Measurements from ENCODE around the gene TMEM151B. TPM values are rescaled to one million over a fixed set of nuclear protein-coding genes. Genes with fewer than 3 reads are reported as not detected.

The TMEM151B gene
- total and polyA plus RNA-seq, 9 of the 15 experiments (the other 6 are each of a cell fraction or from before 2014, with no cell fraction given), result not detected

- TF ChIP-seq BCLAF1 (IDR thresholded peaks at IDR 0.05; ENCODE audit: borderline replicate concordance in 1 of 2, control insufficient read depth in 1 of 2, low read depth in 2 of 2, low read length in 1 of 2) (no peak; a peak in 1 of 4 replicates), RFX7 (CRISPR knock-in tag; IDR thresholded peaks at IDR 0.05) (no peak), RBM15 (IDR thresholded peaks at IDR 0.05; ENCODE audit: insufficient read depth, low read length) (no peak), TEAD2 (tag; IDR thresholded peaks at IDR 0.05) (no peak), DACH1 (IDR thresholded peaks at IDR 0.05; ENCODE audit: partially characterized antibody) (peak; percentile 10), KLF10 (CRISPR knock-in tag; IDR thresholded peaks at IDR 0.05) (no peak), ZNF644 (tag; IDR thresholded peaks at IDR 0.05; ENCODE audit: low read depth) (no peak), RBFOX2 (IDR thresholded peaks at IDR 0.05; ENCODE audit: low read depth, low read length) (peak; percentile 93), NR1H2 (CRISPR knock-in tag; IDR thresholded peaks at IDR 0.05) (no peak; the same call in 1 of the 2 replicates), TAF15 (IDR thresholded peaks at IDR 0.05; ENCODE audit: low read depth, low read length) (no peak), ZNF3 (CRISPR knock-in tag; IDR thresholded peaks at IDR 0.05) (no peak), SIN3B (IDR thresholded peaks at IDR 0.05; ENCODE audit: low read depth) (peak; percentile 93), ZNF655 (CRISPR knock-in tag; IDR thresholded peaks at IDR 0.05) (no peak), TCF15 (CRISPR knock-in tag; IDR thresholded peaks at IDR 0.05) (no peak), ZBTB5 (IDR thresholded peaks at IDR 0.05) (no peak), ELF4 (CRISPR knock-in tag; IDR thresholded peaks at IDR 0.05) (no peak; the same call in 1 of the 2 replicates), DMBX1 (CRISPR knock-in tag; IDR thresholded peaks at IDR 0.05; ENCODE audit: borderline replicate concordance) (no peak), MAFF (IDR thresholded peaks at IDR 0.05; ENCODE audit: low read length) (no peak), MTA3 (IDR thresholded peaks at IDR 0.05; ENCODE audit: borderline replicate concordance) (no peak; the same call in none of the 2 replicates), E2F4 (CRISPR knock-in tag; IDR thresholded peaks at IDR 0.05; ENCODE audit: low read depth) (no peak)
Observed at GRCh38 chr6:44257025-44257752, 13.1 kb upstream of the TMEM151B start, which contains the start of gene SLC35B2 (continued).

All from K562 (cell line).